GM12892 (cell line): Measurements from ENCODE around the gene UGT1A3.

Source experiments
- POLR2A ChIP-seq: IDR thresholded peaks from 2 replicates; pipeline ENCODE4 v1.6.1; 2011; ENCODE audit warnings: low read depth, low read length, control low read depth
- POLR2AphosphoS5 ChIP-seq: IDR thresholded peaks from 2 replicates; pipeline ENCODE4 v1.6.1; 2011; ENCODE audit warnings: low read depth, low read length, control low read depth
- TAF1 ChIP-seq: IDR thresholded peaks from 2 replicates; pipeline ENCODE4 v1.6.1; 2011; ENCODE audit warnings: low read depth, mild to moderate bottlenecking, control low read depth, low read length, borderline replicate concordance

GRCh38 chr2:233684640-233685039 lies 44.2 kb upstream of the UGT1A3 start:
- TF ChIP-seq POLR2A (no peak), POLR2AphosphoS5 (no peak), TAF1 (no peak)
